Omental fat pad (tissue), 4 donors: Measurements from ENCODE around the gene GRIA2. TPM values are rescaled to one million over a fixed set of nuclear protein-coding genes. Genes with fewer than 3 reads are reported as not detected.
"Not testable (repeated sequence)": the region's sequence is repeated elsewhere in the genome, so short reads cannot be mapped to it uniquely, and the experiment has no call there.

ENCODE experiments used
- ATAC-seq: fragments of 150-250 bp; one replicate; pipeline ENCODE4 v1.9.1; 2016; ENCODE audit warnings: mild to moderate bottlenecking, moderate library complexity; ENCODE audit not compliant: low FRiP score
- DNase-seq: peaks from one replicate; pipeline ENCODE4 v3.0.0-alpha.2; 2019; ENCODE audit warnings: low spot score
- CTCF ChIP-seq, 3 donors: fragments of 450-650 bp; IDR thresholded peaks; one replicate each; pipeline ENCODE4 v1.5.1; 2016 to 2017; ENCODE audit warnings: antibody characterized with exemption in 3 of 3, mild to moderate bottlenecking in 3 of 3, moderate library complexity in 2 of 3
- total RNA-seq, 4 donors: library from RNA; depleted of rRNA; stranded (reverse); fragments of >200 nt; gene quantifications; one replicate each; pipeline ENCODE4 v1.1.0, GENCODE V29; 2016

The GRIA2 gene
- total RNA-seq, result not detected

- ATAC-seq (no peak), DNase-seq (no peak)
- no peak for TF ChIP-seq CTCF (IDR thresholded peaks at IDR 0.05)
These were observed at the start of gene GRIA2 for GRCh38 chr4:157220371-157220881. GRIA2 (plus strand) TSS chr4:157220728; CDS start chr4:157221043, 315 bp downstream.

- no peak for TF ChIP-seq CTCF (IDR thresholded peaks at IDR 0.05)
- no peak for ATAC-seq
These were observed 48.5 kb upstream of the GRIA2 start for GRCh38 chr4:157172011-157172410.

GRCh38 chr4:157180268-157180667, 40.3 kb upstream of the GRIA2 start:
- not testable (repeated sequence) for ATAC-seq, DNase-seq

More at GRCh38 chr4:157172011-157172410, 48.5 kb upstream of the GRIA2 start:
- DNase-seq, result no peak

GRCh38 chr4:157184300-157184699, 36.2 kb upstream of the GRIA2 start:
- no peak for TF ChIP-seq CTCF (IDR thresholded peaks at IDR 0.05)
- no peak for ATAC-seq
- no peak for DNase-seq

- DNase-seq, result no peak
- ATAC-seq, result no peak
- TF ChIP-seq CTCF (IDR thresholded peaks at IDR 0.05), result no peak
These were observed 35.2 kb upstream of the GRIA2 start for GRCh38 chr4:157185363-157185762.

- ATAC-seq (no peak), DNase-seq (no peak)
- TF ChIP-seq CTCF (IDR thresholded peaks at IDR 0.05), result no peak
These were observed 25.2 kb upstream of the GRIA2 start for GRCh38 chr4:157195374-157195773.

- DNase-seq, result no peak
- TF ChIP-seq CTCF (IDR thresholded peaks at IDR 0.05), result no peak
- no peak for ATAC-seq
These were observed 24.5 kb upstream of the GRIA2 start for GRCh38 chr4:157196046-157196445.
